ENCODE results near the gene GADL1.

DNA sequence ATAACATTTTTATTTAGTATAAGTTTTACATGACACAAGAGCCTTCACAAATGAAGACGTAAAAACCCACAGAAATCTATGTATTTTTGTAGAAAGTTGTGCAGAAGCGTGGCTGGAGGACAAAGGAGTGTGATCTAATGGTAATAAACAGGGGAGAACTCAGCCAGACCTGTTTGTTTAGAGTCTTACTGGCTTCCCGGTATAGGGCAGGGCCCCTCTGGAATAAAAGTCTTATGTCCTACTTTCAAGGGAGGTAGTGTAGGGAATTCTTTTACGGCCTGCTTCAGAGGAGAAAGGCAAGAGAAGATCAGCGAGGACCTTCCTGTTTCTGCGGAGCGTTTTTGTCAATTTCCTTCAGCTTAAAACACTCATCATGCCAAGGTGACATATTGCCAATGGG, 184.4 kb downstream of the GADL1 start:
- TF ChIP-seq, protein P1, sequence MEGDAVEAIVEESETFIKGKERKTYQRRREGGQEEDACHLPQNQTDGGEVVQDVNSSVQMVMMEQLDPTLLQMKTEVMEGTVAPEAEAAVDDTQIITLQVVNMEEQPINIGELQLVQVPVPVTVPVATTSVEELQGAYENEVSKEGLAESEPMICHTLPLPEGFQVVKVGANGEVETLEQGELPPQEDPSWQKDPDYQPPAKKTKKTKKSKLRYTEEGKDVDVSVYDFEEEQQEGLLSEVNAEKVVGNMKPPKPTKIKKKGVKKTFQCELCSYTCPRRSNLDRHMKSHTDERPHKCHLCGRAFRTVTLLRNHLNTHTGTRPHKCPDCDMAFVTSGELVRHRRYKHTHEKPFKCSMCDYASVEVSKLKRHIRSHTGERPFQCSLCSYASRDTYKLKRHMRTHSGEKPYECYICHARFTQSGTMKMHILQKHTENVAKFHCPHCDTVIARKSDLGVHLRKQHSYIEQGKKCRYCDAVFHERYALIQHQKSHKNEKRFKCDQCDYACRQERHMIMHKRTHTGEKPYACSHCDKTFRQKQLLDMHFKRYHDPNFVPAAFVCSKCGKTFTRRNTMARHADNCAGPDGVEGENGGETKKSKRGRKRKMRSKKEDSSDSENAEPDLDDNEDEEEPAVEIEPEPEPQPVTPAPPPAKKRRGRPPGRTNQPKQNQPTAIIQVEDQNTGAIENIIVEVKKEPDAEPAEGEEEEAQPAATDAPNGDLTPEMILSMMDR (IDR thresholded peaks at IDR 0.05; ENCODE audit: poor library complexity): no peak
- no peak for TF ChIP-seq EZH2 (IDR thresholded peaks at IDR 0.05; ENCODE audit: borderline replicate concordance)

Data from hepatocyte (in vitro differentiated cells).